Right atrium auricular region (tissue), 2 donors: ENCODE data around the gene ARRDC3. TPM values are rescaled to one million over a fixed set of nuclear protein-coding genes. Genes with fewer than 3 reads are reported as not detected.

ENCODE experiments used
- DNase-seq: peaks from one replicate; pipeline ENCODE4 v3.0.0-alpha.2; 2019; ENCODE audit warnings: low spot score
- H3K27ac ChIP-seq, 2 donors: fragments of 200-600 bp; sonication (generic); 1 replicate in 1 of 2; 2 replicates in 1 of 2; pipeline ENCODE4 v1.5.1; 2016 to 2019
- H3K27me3 ChIP-seq, 2 donors: fragments of 200-600 bp; sonication (generic); one replicate each; pipeline versions ENCODE4 v1.5.1 to v1.6.0; 2017 to 2019
- H3K36me3 ChIP-seq: fragments of 200-600 bp; sonication (generic); one replicate; pipeline ENCODE4 v1.5.1; 2016
- H3K4me1 ChIP-seq, 2 donors: fragments of 200-600 bp; sonication (generic); one replicate each; pipeline versions ENCODE4 v1.5.1 to v1.6.0; 2017 to 2019
- H3K4me3 ChIP-seq, 2 donors: fragments of 200-600 bp; sonication (generic); 1 replicate in 1 of 2; 2 replicates in 1 of 2; pipeline ENCODE4 v1.5.1; 2017 to 2019; ENCODE audit warnings: mild to moderate bottlenecking in 1 of 2, moderate library complexity in 1 of 2
- H3K9me3 ChIP-seq, 2 donors: fragments of 200-600 bp; sonication (generic); one replicate each; pipeline ENCODE4 v1.5.1; 2019
- CTCF ChIP-seq, 2 donors: fragments of 200-600 bp; sonication (generic); IDR thresholded peaks; one replicate each; pipeline ENCODE4 v1.5.1; 2019; ENCODE audit warnings: antibody characterized with exemption in 2 of 2
- total RNA-seq, 2 donors: library from RNA; depleted of rRNA; stranded (reverse); fragments of >200 nt; gene quantifications; one replicate each; pipeline ENCODE4 v1.1.0, GENCODE V29; 2016

ARRDC3 gene
- total RNA-seq, 2 donors from 2014 or later: 11.2 to 15.2 TPM

- H3K4me3 ChIP-seq: no peak overlapping the region
- DNase-seq: peak; percentile 80
- no peaks in the 10 kb centered on the region for H3K27me3 ChIP-seq
- peak; percentile 50 to 88 for TF ChIP-seq CTCF (IDR thresholded peaks at IDR 0.05)
- H3K36me3 ChIP-seq: no peaks in the 10 kb centered on the region
- H3K4me1 ChIP-seq: no peaks in the 10 kb centered on the region
- no peaks in the 10 kb centered on the region for H3K9me3 ChIP-seq
- H3K27ac ChIP-seq: no peak overlapping the region
These were observed 36.7 kb upstream of the ARRDC3 start for GRCh38 chr5:91419571-91420537.

GRCh38 chr5:91419136-91419535 lies 36.0 kb upstream of the ARRDC3 start:
- Histone ChIP-seq H3K27ac (no peak overlapping the region), H3K9me3 (no peaks in the 10 kb centered on the region), H3K4me3 (no peak overlapping the region), H3K27me3 (no peaks in the 10 kb centered on the region), H3K36me3 (no peaks in the 10 kb centered on the region), H3K4me1 (no peaks in the 10 kb centered on the region)
- DNase-seq: no peak
- no peak for TF ChIP-seq CTCF (IDR thresholded peaks at IDR 0.05)

- H3K9me3 ChIP-seq: no peaks in the 10 kb centered on the region
- DNase-seq: no peak
- H3K36me3 ChIP-seq: no peaks in the 10 kb centered on the region
- H3K27me3 ChIP-seq: no peaks in the 10 kb centered on the region
- H3K4me1 ChIP-seq: no peaks in the 10 kb centered on the region
- TF ChIP-seq CTCF (IDR thresholded peaks at IDR 0.05): no peak
- no peak overlapping the region for H3K4me3 ChIP-seq
- no peak overlapping the region for H3K27ac ChIP-seq
These were observed 35.0 kb upstream of the ARRDC3 start for GRCh38 chr5:91418158-91418557.

GRCh38 chr5:91417219-91417618 lies 34.1 kb upstream of the ARRDC3 start:
- DNase-seq: no peak
- Histone ChIP-seq H3K4me1 (no peaks in the 10 kb centered on the region), H3K4me3 (no peak overlapping the region), H3K36me3 (no peaks in the 10 kb centered on the region), H3K27ac (no peak overlapping the region), H3K9me3 (no peaks in the 10 kb centered on the region), H3K27me3 (no peaks in the 10 kb centered on the region)
- no peak for TF ChIP-seq CTCF (IDR thresholded peaks at IDR 0.05)

GRCh38 chr5:91416491-91416890 lies 33.4 kb upstream of the ARRDC3 start:
- H3K4me1 ChIP-seq: no peaks in the 10 kb centered on the region
- H3K36me3 ChIP-seq: no peaks in the 10 kb centered on the region
- H3K4me3 ChIP-seq: no peak overlapping the region
- TF ChIP-seq CTCF (IDR thresholded peaks at IDR 0.05): no peak
- no peaks in the 10 kb centered on the region for H3K9me3 ChIP-seq
- H3K27me3 ChIP-seq: no peaks in the 10 kb centered on the region
- DNase-seq: no peak
- no peak overlapping the region for H3K27ac ChIP-seq
